GM19463 (cell line): ENCODE measurements around the gene CCDC197.

ENCODE experiments used
- ATAC-seq: cut with Tn5 transposase; IDR thresholded peaks from one replicate; pipeline ENCODE4 v1.9.1; 2021; ENCODE audit warnings: mild to moderate bottlenecking, moderate library complexity; ENCODE audit not compliant: unreplicated experiment

CCDC197 gene

DNA sequence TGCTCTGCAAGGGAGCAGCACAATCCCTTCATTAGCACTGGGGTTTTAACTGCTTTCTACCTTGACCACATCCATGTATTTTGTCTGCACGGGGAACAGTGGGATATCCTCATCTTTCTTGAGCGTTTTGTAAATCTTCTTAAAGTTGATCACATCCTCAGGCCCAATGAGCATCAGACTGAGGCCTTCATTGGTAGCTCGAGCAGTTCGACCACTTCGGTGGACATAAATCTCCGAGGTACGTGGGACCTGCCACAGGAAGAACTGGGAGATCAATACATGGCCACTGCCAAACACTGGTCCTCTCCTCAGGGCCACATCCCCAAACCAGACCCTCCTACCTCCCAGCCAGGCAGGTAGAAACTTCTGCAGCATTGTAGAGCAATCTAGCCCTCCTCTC, 57.8 kb downstream of the CCDC197 start:
- ATAC-seq, result no peak

- peak; percentile 82 for ATAC-seq
Observed at GRCh38 chr14:94056579-94057308, 59.6 kb downstream of the CCDC197 start.

- no peak for ATAC-seq
Observed at GRCh38 chr14:94058128-94058673, 61.1 kb downstream of the CCDC197 start.
